ENCODE results near the gene AUNIP. TPM values are rescaled to one million over a fixed set of nuclear protein-coding genes. Genes with fewer than 3 reads are reported as not detected.

Gene AUNIP
- total and polyA plus RNA-seq, 2 donors (not counting 3 experiments of a cell fraction or from before 2014, with no cell fraction given): 1.8 to 4.5 TPM

- FAIRE-seq: no peak
Observed at GRCh38 chr1:25907601-25908000, 48.3 kb upstream of the AUNIP start.

More at GRCh38 chr1:25907601-25908000, 48.3 kb upstream of the AUNIP start:
- peaks cover 1 to 9% of the 10 kb centered on the region in 2 experiments for H3K36me3 ChIP-seq (ENCODE audit: control insufficient read depth in 2 of 2, extremely low read depth in 1 of 2, insufficient read depth in 2 of 2, low read length in 2 of 2)
- H4K20me1 ChIP-seq (replicated peaks; ENCODE audit: control insufficient read depth, extremely low read depth, insufficient read depth, low read length): no peaks in the 10 kb centered on the region
- H2AFZ ChIP-seq (ENCODE audit: low read depth, low read length): no peak overlapping the region
- peaks cover 25% of the 10 kb centered on the region for H3K79me2 ChIP-seq (ENCODE audit: control insufficient read depth, insufficient read depth, low read length)
- DNase-seq (ENCODE audit: low read depth, low spot score): no peak
- H3K4me3 ChIP-seq (replicated peaks in 1 of 3; ENCODE audit: insufficient read depth in 1 of 3, low read depth in 1 of 3, low read length in 3 of 3): no peak overlapping the region
- H3K9ac ChIP-seq (replicated peaks; ENCODE audit: extremely low read depth, insufficient read depth, low read length): no peak overlapping the region
- H3K9me3 ChIP-seq (replicated peaks; ENCODE audit: control insufficient read depth, insufficient read depth, low read length): no peaks in the 10 kb centered on the region
- H3K4me1 ChIP-seq (ENCODE audit: control insufficient read depth, extremely low read depth, insufficient read depth, low read length): peaks cover 18% of the 10 kb centered on the region
- no peaks in the 10 kb centered on the region for H3K9me1 ChIP-seq (replicated peaks; ENCODE audit: control insufficient read depth, extremely low read depth, insufficient read depth, low read length)
- H3K27ac ChIP-seq (ENCODE audit: insufficient read depth, low read depth, low read length): no peak overlapping the region
- H3K27me3 ChIP-seq (ENCODE audit: control insufficient read depth in 2 of 2, insufficient read depth in 2 of 2, low read length in 2 of 2): peaks cover 3 to 4% of the 10 kb centered on the region in 2 experiments
- ChIA-PET CTCF (no interaction called here), POLR2A (no interaction called here)
- intact Hi-C loops (cut with micrococcal nuclease) (loop anchor here (2.0 to 10.0 kb wide), 2 partner anchors 15 to 247 kb away; partner anchors contain the start of gene FAM110D), dilution Hi-C loops (cut with MboI; ENCODE audit: extremely low pct_ligation_motif_present, low sequenced_read_pairs) (no loop called here)
- no peak overlapping the region for H3K4me2 ChIP-seq (ENCODE audit: insufficient read depth, low read length)
- BruUV-seq (replicated peaks): no TSS peak
- TF ChIP-seq CTCF (IDR thresholded peaks at IDR 0.05; ENCODE audit: extremely low read depth in 1 of 2, insufficient read depth in 1 of 2, low read depth in 1 of 2, low read length in 2 of 2) (no peak), EZH2 (IDR thresholded peaks at IDR 0.05; ENCODE audit: borderline replicate concordance, low read depth, low read length, severe bottlenecking) (no peak), MYC (IDR thresholded peaks at IDR 0.05; ENCODE audit: low read depth, low read length) (no peak), POLR2A (IDR thresholded peaks at IDR 0.05; ENCODE audit: low read depth, low read length) (no peak), GATA2 (IDR thresholded peaks at IDR 0.05; ENCODE audit: insufficient read depth, insufficient read length, low read depth, low read length) (no peak), POLR2AphosphoS5 (IDR thresholded peaks at IDR 0.05; ENCODE audit: insufficient read depth, low read depth, low read length) (no peak), FOS (IDR thresholded peaks at IDR 0.05; ENCODE audit: borderline replicate concordance, insufficient read depth, low read length) (no peak), JUN (IDR thresholded peaks at IDR 0.05; ENCODE audit: borderline replicate concordance, insufficient read depth, insufficient read length, low read depth) (no peak), MAX (IDR thresholded peaks at IDR 0.05; ENCODE audit: insufficient read depth, insufficient read length) (no peak)
